Hepatocyte (in vitro differentiated cells): ENCODE results near the gene VWCE.

Experiments used
- CTCF ChIP-seq: fragments of 200-600 bp; sonication (generic); IDR thresholded peaks from 2 replicates; pipeline ENCODE4 v1.5.1; 2016; ENCODE audit warnings: antibody characterized with exemption, mild to moderate bottlenecking; ENCODE audit not compliant: poor library complexity
- EZH2 ChIP-seq: fragments of 200-600 bp; sonication (generic); IDR thresholded peaks from 2 replicates; pipeline ENCODE4 v1.6.1; 2016; ENCODE audit warnings: antibody characterized with exemption, mild to moderate bottlenecking, borderline replicate concordance

GRCh38 chr11:61278001-61278470 is 17.1 kb downstream of the VWCE start:
- TF ChIP-seq CTCF (no peak), EZH2 (no peak)
